ENCODE data around the gene HAVCR1.
"Not testable (repeated sequence)": the region's sequence is repeated elsewhere in the genome, so short reads cannot be mapped to it uniquely, and the experiment has no call there.

Gene HAVCR1

DNA sequence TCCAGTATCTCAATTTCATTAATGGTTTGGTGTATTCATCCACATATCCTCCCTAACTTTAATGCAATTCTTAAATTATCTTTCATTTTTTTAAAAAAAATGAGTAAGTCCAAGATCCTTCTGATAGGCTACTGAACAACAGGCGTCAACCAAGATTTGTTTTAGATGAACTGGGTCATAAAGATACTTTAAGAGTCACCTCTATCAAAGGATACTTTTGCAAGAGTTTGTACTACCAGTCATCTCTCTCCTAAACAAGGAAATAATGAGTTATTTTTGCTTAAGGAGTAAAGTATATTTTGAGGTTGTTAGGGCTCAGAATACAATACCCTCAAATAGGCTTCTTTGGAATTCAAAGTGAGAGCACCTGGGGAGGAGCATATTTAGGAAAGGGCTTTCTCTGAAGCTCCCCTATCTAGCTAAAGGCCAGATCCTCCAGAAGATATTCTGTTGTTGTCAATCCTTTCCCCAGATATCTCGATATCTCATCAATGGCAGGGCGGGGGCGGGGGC is 25.8 kb downstream of the HAVCR1 start:
- Mint-ChIP-seq H3K9me3 (no peaks in the 10 kb centered on the region), H3K27ac (peak overlapping the region in 1 of 3 experiments; percentile 85), H3K4me1 (peaks cover 17% of the 10 kb centered on the region), H3K36me3 (ENCODE audit: low read depth) (no peaks in the 10 kb centered on the region), H3K4me3 (no peak overlapping the region), H3K27me3 (ENCODE audit: low read depth) (peaks cover 7% of the 10 kb centered on the region)
- TF ChIP-seq, protein P1, sequence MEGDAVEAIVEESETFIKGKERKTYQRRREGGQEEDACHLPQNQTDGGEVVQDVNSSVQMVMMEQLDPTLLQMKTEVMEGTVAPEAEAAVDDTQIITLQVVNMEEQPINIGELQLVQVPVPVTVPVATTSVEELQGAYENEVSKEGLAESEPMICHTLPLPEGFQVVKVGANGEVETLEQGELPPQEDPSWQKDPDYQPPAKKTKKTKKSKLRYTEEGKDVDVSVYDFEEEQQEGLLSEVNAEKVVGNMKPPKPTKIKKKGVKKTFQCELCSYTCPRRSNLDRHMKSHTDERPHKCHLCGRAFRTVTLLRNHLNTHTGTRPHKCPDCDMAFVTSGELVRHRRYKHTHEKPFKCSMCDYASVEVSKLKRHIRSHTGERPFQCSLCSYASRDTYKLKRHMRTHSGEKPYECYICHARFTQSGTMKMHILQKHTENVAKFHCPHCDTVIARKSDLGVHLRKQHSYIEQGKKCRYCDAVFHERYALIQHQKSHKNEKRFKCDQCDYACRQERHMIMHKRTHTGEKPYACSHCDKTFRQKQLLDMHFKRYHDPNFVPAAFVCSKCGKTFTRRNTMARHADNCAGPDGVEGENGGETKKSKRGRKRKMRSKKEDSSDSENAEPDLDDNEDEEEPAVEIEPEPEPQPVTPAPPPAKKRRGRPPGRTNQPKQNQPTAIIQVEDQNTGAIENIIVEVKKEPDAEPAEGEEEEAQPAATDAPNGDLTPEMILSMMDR (IDR thresholded peaks at IDR 0.05; ENCODE audit: unreplicated experiment in 3 of 3): no peak

DNA sequence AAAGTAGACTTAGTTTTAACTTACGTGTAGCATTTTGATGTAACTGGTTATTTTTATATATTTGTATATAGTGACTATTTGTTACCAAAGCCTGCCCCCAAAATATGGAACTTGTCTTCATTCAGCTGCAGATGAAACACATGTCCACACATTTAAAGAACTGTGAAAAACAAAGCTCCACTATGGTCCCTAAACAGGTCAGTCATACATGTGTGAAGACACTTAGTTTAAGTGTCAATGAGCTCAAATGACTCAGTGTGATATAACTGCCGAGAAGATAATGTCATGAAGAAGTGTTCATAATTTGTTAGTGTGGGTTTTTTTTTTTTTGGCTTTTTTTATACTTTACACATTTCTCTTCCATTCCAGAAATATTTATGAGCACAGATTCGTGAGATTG is 28.2 kb downstream of the HAVCR1 start:
- Mint-ChIP-seq H3K4me1 (peaks cover 17% of the 10 kb centered on the region), H3K4me3 (no peak overlapping the region), H3K9me3 (no peaks in the 10 kb centered on the region), H3K27ac (peak overlapping the region in 2 of 3 experiments; percentile 61 to 91), H3K27me3 (ENCODE audit: low read depth) (peaks cover 7% of the 10 kb centered on the region), H3K36me3 (ENCODE audit: low read depth) (no peaks in the 10 kb centered on the region)
- TF ChIP-seq, protein P1 (IDR thresholded peaks at IDR 0.05; ENCODE audit: unreplicated experiment in 3 of 3): no peak

DNA sequence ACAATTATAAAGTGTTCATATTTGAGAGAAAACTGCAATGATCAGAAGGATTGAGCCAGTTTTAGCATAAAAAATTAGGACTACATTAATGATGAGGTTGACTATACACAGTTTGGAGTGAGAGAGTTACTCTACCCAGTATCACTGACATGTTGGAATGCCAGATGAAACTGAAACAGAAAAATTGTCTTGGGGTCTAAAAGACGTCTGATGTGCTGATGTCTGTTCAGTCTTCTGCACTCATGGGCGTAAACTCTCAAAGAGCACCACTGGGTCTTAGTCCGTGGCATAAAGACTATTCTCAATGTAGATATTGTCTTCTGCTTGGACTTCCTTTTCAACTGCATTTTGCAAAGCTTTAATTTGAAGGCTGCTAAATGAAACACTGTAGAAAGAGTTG is 29.5 kb downstream of the HAVCR1 start:
- H3K4me3 Mint-ChIP-seq: no peak overlapping the region
- H3K4me1 Mint-ChIP-seq: peaks cover 7% of the 10 kb centered on the region
- peaks cover 7% of the 10 kb centered on the region for H3K27me3 Mint-ChIP-seq (ENCODE audit: low read depth)
- H3K9me3 Mint-ChIP-seq: no peaks in the 10 kb centered on the region
- no peak overlapping the region for H3K27ac Mint-ChIP-seq
- TF ChIP-seq, protein P1 (IDR thresholded peaks at IDR 0.05; ENCODE audit: unreplicated experiment in 3 of 3): no peak
- H3K36me3 Mint-ChIP-seq (ENCODE audit: low read depth): no peaks in the 10 kb centered on the region

DNA sequence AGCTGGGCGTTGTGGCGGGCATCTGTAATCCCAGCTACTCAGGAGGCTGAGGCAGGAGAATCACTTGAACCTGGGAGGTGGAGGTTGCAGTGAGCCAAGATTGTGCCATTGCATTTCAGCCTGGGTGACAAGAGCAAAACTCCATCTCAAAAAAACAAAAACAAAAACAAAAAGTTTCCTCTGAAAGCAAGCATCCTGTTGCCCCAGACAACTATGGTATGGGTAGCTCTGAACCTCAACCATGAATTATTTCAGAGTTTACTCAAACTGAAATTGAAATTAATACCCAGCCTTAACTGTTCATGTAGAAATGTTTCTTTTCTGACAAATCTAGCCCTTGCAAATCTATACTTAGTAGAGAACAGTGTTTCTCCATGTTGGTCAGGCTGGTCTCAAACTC is 31.3 kb downstream of the HAVCR1 start:
- not testable (repeated sequence) for H3K36me3 Mint-ChIP-seq (ENCODE audit: low read depth); H3K27ac Mint-ChIP-seq; H3K9me3 Mint-ChIP-seq; H3K4me1 Mint-ChIP-seq; H3K27me3 Mint-ChIP-seq (ENCODE audit: low read depth); H3K4me3 Mint-ChIP-seq

DNA sequence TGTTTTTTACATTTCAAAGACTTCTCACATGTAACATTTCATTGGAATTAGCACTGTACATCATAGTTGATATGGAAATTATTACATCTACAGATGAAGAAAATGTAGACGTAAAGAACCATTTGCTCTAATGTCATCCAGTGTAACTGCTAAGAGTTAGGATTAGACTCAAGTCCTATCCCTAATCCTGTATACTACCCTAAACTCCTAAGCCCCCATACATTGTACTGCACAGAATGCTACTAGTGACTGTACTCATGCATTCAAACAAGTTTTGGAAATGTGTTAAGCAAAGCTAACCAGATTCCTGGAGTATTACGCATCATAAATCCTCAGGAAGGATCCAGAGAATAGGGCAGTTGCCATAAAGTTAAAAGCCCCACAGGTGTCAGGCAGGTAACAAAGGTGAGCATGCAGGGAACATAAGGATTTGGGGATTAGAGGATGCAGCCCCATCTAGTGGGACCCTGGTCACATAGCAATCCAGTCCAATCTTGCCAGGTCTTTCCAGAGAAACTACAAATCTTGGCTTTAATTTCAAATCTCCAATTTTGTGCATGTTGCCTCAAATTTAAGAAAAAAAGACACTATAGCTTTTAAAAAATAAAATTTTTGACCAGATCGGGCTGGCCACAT is 32.0 kb downstream of the HAVCR1 start:
- H3K4me1 Mint-ChIP-seq: no peaks in the 10 kb centered on the region
- H3K4me3 Mint-ChIP-seq: no peak overlapping the region
- no peak overlapping the region for H3K27ac Mint-ChIP-seq
- TF ChIP-seq, protein P1 (IDR thresholded peaks at IDR 0.05; ENCODE audit: unreplicated experiment in 3 of 3): peak; percentile 57 to 65 (median 60)
- H3K27me3 Mint-ChIP-seq (ENCODE audit: low read depth): peaks cover 7% of the 10 kb centered on the region
- H3K36me3 Mint-ChIP-seq (ENCODE audit: low read depth): no peaks in the 10 kb centered on the region
- no peaks in the 10 kb centered on the region for H3K9me3 Mint-ChIP-seq

DNA sequence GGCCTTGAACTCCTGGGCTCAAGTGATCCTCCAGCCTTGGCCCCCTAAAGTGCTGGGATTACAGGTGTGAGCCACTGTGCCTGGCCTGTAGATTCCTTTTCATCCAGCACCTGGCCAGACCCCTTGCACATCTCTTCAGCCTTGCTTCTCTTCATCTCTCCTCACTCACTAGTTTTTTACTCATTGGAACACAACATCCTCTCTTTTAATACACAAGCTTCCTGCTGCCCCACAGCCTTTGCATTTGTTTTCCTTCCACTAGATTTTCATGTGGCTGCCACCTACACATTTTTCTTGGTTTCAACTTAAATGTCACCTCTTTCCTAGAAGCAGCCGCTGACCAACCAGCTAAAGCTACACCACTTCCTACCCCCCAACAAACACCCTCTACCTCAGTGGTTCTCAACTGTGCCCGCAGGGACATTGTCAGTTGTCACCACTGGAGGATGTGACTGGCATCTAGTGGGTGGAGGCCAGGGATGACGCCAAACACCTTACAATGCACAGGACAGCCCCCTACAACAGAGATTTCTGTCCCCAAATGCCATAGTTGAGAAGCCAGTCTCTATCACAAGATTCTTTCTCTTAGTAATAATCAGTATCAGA is 33.7 kb downstream of the HAVCR1 start:
- H3K4me1 Mint-ChIP-seq: peaks cover 7% of the 10 kb centered on the region
- H3K4me3 Mint-ChIP-seq: no peak overlapping the region
- no peaks in the 10 kb centered on the region for H3K36me3 Mint-ChIP-seq (ENCODE audit: low read depth)
- TF ChIP-seq, protein P1 (IDR thresholded peaks at IDR 0.05; ENCODE audit: unreplicated experiment in 3 of 3): no peak
- no peak overlapping the region for H3K27ac Mint-ChIP-seq
- peaks cover 7% of the 10 kb centered on the region for H3K27me3 Mint-ChIP-seq (ENCODE audit: low read depth)
- no peaks in the 10 kb centered on the region for H3K9me3 Mint-ChIP-seq

Data from nephron (organoid).